ENCODE results near the gene SETD1B. TPM values are rescaled to one million over a fixed set of nuclear protein-coding genes. Genes with fewer than 3 reads are reported as not detected.
A peak's percentile ranks its signal among the peaks of the same experiment; 100 is the strongest.

SETD1B gene
- total RNA-seq, 3 donors from 2014 or later: 4.2 to 7.9 (median 6.1) TPM

- H3K36me3 ChIP-seq: peaks cover 12% of the 10 kb centered on the region
- no peak for DNase-seq (ENCODE audit: low spot score in 2 of 2)
- no peak overlapping the region for H3K27ac ChIP-seq
- no peak overlapping the region for H3K4me3 ChIP-seq
- no peaks in the 10 kb centered on the region for H3K27me3 ChIP-seq
- no peaks in the 10 kb centered on the region for H3K9me3 ChIP-seq
- intact Hi-C loops (cut with DNase I; ENCODE audit: low total_unique reads): no loop called here
- TF ChIP-seq CTCF (IDR thresholded peaks at IDR 0.05): peak in 1 of 3 donors; percentile 12
- TF ChIP-seq POLR2AphosphoS5 (IDR thresholded peaks at IDR 0.05): no peak
- TF ChIP-seq POLR2A (IDR thresholded peaks at IDR 0.05): no peak
- H3K4me1 ChIP-seq: peaks cover 9 to 15% of the 10 kb centered on the region in 2 donors
These were observed 11.5 kb downstream of the SETD1B start for GRCh38 chr12:121815263-121815662.

- H3K4me1 ChIP-seq: peaks cover 0 to 3% of the 10 kb centered on the region in 2 donors
- no peak for DNase-seq (ENCODE audit: low spot score in 2 of 2)
- intact Hi-C loops (cut with DNase I; ENCODE audit: low total_unique reads): no loop called here
These were observed 13.3 kb downstream of the SETD1B start for GRCh38 chr12:121816925-121817647.

GRCh38 chr12:121817648-121818043 is 13.8 kb downstream of the SETD1B start:
- intact Hi-C loops (cut with DNase I; ENCODE audit: low total_unique reads): no loop called here
- no peak overlapping the region for H3K27ac ChIP-seq
- no peaks in the 10 kb centered on the region for H3K27me3 ChIP-seq
- H3K36me3 ChIP-seq: peaks cover 14% of the 10 kb centered on the region
- H3K4me1 ChIP-seq: peaks cover 0 to 3% of the 10 kb centered on the region in 2 donors
- TF ChIP-seq POLR2AphosphoS5 (IDR thresholded peaks at IDR 0.05) (no peak), POLR2A (IDR thresholded peaks at IDR 0.05) (no peak), CTCF (IDR thresholded peaks at IDR 0.05) (no peak)
- H3K9me3 ChIP-seq: no peaks in the 10 kb centered on the region
- H3K4me3 ChIP-seq: no peak overlapping the region
- no peak for DNase-seq (ENCODE audit: low spot score in 2 of 2)

More at GRCh38 chr12:121816925-121817647, 13.3 kb downstream of the SETD1B start:
- no peak overlapping the region for H3K4me3 ChIP-seq
- TF ChIP-seq POLR2AphosphoS5 (IDR thresholded peaks at IDR 0.05): no peak
- no peak for TF ChIP-seq POLR2A (IDR thresholded peaks at IDR 0.05)
- TF ChIP-seq CTCF (IDR thresholded peaks at IDR 0.05): no peak
- no peak overlapping the region for H3K27ac ChIP-seq
- H3K36me3 ChIP-seq: peaks cover 12% of the 10 kb centered on the region
- H3K9me3 ChIP-seq: no peaks in the 10 kb centered on the region
- H3K27me3 ChIP-seq: no peaks in the 10 kb centered on the region

- no peak for DNase-seq (ENCODE audit: low spot score in 2 of 2)
- Histone ChIP-seq H3K4me1 (no peaks in the 10 kb centered on the region), H3K27ac (no peak overlapping the region), H3K36me3 (peaks cover 18% of the 10 kb centered on the region), H3K4me3 (no peak overlapping the region), H3K27me3 (no peaks in the 10 kb centered on the region), H3K9me3 (no peaks in the 10 kb centered on the region)
- intact Hi-C loops (cut with DNase I; ENCODE audit: low total_unique reads): no loop called here
- TF ChIP-seq POLR2AphosphoS5 (IDR thresholded peaks at IDR 0.05): no peak
- TF ChIP-seq CTCF (IDR thresholded peaks at IDR 0.05): no peak
- no peak for TF ChIP-seq POLR2A (IDR thresholded peaks at IDR 0.05)
These were observed 15.6 kb downstream of the SETD1B start for GRCh38 chr12:121819212-121819949.

- H3K27ac ChIP-seq: no peak overlapping the region
- H3K36me3 ChIP-seq: peaks cover 18% of the 10 kb centered on the region
- TF ChIP-seq CTCF (IDR thresholded peaks at IDR 0.05): no peak
- DNase-seq (ENCODE audit: low spot score in 2 of 2): no peak
- no peak overlapping the region for H3K4me3 ChIP-seq
- no peaks in the 10 kb centered on the region for H3K9me3 ChIP-seq
- no peaks in the 10 kb centered on the region for H3K27me3 ChIP-seq
- intact Hi-C loops (cut with DNase I; ENCODE audit: low total_unique reads): loop anchor here (10.0 kb wide), 1 partner anchor 315 kb away; no protein-coding TSS in a partner anchor
- no peaks in the 10 kb centered on the region for H3K4me1 ChIP-seq
These were observed 16.2 kb downstream of the SETD1B start for GRCh38 chr12:121820056-121820455.
